Measurements from ENCODE around the gene KRT4. TPM values are rescaled to one million over a fixed set of nuclear protein-coding genes. Genes with fewer than 3 reads are reported as not detected.

Gene KRT4
- total RNA-seq, 2 experiments from 2014 or later, result not detected

DNA sequence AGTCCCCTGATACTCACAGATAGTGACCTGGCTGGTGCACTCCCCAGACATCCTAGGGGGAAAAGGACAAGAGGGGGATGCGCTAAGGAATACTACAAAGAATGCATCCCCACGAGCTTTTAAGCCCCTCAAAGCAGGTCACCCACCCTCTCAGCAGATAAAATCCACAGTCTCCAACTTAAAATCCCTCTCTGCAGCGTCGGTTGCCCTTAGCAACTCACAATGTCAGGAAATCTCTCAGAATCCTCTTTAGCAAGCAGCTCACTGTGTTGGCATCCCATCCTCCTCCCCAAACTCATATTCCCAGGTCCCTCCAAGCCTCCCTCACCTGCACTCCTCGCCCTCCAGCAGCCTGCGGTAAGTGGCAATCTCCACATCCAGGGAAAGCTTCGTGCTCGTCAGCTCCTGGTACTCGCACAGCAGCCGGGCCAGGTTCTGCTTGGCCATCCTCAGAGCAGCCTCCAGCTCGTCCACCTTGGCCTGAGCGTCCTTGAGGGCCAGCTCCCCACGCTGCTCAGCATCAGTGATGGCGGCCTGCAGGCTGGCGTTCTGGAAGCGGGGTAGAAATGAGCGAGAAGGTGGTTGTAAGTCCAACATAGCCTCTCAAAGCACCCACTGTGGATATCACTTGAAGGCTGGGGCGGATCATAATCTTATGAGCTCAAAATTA, 25.7 kb upstream of the KRT4 start:
- Histone ChIP-seq H2AFZ (ENCODE audit: low read length) (no peak overlapping the region), H3K4me3 (ENCODE audit: low read depth, low read length, poor library complexity, severe bottlenecking) (no peak overlapping the region), H3K4me2 (ENCODE audit: low read length) (no peak overlapping the region), H3K9me2 (ENCODE audit: insufficient read depth, low read length) (no peaks in the 10 kb centered on the region), H3K4me1 (ENCODE audit: insufficient read depth, low read length, poor library complexity, severe bottlenecking) (no peaks in the 10 kb centered on the region), H3K79me2 (ENCODE audit: insufficient read depth, low read depth, low read length) (no peaks in the 10 kb centered on the region), H3K27ac (ENCODE audit: low read depth, low read length, poor library complexity, severe bottlenecking) (no peak overlapping the region), H3K9me3 (ENCODE audit: low read length) (no peaks in the 10 kb centered on the region), H4K20me1 (ENCODE audit: insufficient read depth, low read length) (no peaks in the 10 kb centered on the region), H3K36me3 (ENCODE audit: insufficient read depth, low read length) (no peaks in the 10 kb centered on the region)
- CTCF ChIA-PET (ENCODE audit: unreplicated experiment), result no interaction called here
- TF ChIP-seq EZH2phosphoT487 (IDR thresholded peaks at IDR 0.05; ENCODE audit: borderline replicate concordance, low read depth, low read length), result no peak
- TF ChIP-seq, protein P1, sequence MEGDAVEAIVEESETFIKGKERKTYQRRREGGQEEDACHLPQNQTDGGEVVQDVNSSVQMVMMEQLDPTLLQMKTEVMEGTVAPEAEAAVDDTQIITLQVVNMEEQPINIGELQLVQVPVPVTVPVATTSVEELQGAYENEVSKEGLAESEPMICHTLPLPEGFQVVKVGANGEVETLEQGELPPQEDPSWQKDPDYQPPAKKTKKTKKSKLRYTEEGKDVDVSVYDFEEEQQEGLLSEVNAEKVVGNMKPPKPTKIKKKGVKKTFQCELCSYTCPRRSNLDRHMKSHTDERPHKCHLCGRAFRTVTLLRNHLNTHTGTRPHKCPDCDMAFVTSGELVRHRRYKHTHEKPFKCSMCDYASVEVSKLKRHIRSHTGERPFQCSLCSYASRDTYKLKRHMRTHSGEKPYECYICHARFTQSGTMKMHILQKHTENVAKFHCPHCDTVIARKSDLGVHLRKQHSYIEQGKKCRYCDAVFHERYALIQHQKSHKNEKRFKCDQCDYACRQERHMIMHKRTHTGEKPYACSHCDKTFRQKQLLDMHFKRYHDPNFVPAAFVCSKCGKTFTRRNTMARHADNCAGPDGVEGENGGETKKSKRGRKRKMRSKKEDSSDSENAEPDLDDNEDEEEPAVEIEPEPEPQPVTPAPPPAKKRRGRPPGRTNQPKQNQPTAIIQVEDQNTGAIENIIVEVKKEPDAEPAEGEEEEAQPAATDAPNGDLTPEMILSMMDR (conservative IDR thresholded peaks at IDR 0.05; ENCODE audit: low read length), result no peak
- POLR2A ChIA-PET, result interaction anchor here (0.6 to 1.0 kb wide), 2 partner anchors 37 to 362 kb away, joined by 3 to 4 read pairs; no protein-coding TSS in a partner anchor
- intact Hi-C loops (cut with micrococcal nuclease; ENCODE audit: unreplicated experiment), result no loop called here
- DNase-seq (ENCODE audit: low spot score), result no peak
- no TSS peak for BruUV-seq (replicated peaks)

DNA sequence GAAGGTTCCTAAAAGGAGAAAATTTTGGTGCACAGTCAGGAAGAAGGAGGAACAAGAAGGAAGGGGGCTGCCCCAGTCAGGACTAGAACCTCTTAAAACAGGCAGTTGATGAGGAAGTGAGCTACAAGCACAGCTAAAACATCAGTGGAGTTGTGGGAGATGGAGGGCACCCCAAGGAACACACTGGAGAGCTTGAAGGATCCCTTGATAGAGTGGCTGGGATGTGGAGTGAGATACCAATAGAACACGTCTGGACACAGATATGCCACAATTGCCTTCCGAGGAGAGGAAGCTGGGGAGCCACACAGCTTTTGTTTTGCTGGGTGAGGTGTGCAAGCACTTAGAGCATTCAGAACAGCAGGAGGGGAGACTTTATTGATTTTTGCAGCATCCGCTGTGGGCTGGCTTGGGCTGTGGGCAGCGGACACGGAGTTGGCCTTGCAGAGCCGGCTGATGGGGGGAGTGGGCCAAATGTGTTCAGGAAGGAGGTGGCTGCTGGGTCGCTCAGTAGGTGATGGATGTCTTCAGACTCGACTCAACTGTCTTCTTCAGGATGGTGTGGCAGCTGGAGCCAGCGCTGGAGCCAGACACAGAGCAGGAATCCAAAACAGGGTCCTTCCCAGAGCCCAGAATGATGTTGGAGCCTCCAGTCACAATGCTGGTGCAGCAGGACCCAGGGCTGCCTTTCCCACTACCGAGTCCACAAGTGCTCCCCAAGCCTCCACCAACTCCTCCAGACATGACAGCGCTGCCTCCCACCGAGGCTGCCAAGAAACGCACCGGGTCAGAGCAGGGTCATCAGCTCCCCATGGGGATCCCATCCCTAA, 24.9 kb upstream of the KRT4 start:
- Histone ChIP-seq H3K36me3 (ENCODE audit: insufficient read depth, low read length) (no peaks in the 10 kb centered on the region), H3K4me3 (ENCODE audit: low read depth, low read length, poor library complexity, severe bottlenecking) (no peak overlapping the region), H3K9me2 (ENCODE audit: insufficient read depth, low read length) (no peaks in the 10 kb centered on the region), H3K9me3 (ENCODE audit: low read length) (no peaks in the 10 kb centered on the region), H3K79me2 (ENCODE audit: insufficient read depth, low read depth, low read length) (no peaks in the 10 kb centered on the region), H3K4me2 (ENCODE audit: low read length) (no peak overlapping the region), H4K20me1 (ENCODE audit: insufficient read depth, low read length) (no peaks in the 10 kb centered on the region), H3K4me1 (ENCODE audit: insufficient read depth, low read length, poor library complexity, severe bottlenecking) (no peaks in the 10 kb centered on the region), H2AFZ (ENCODE audit: low read length) (no peak overlapping the region), H3K27ac (ENCODE audit: low read depth, low read length, poor library complexity, severe bottlenecking) (no peak overlapping the region)
- CTCF ChIA-PET (ENCODE audit: unreplicated experiment), result no interaction called here
- no peak for DNase-seq (ENCODE audit: low spot score)
- POLR2A ChIA-PET, result interaction anchor here (0.7 kb wide), 1 partner anchor 43 kb away, joined by 3 read pairs; no protein-coding TSS in a partner anchor
- BruUV-seq (replicated peaks), result no TSS peak
- no peak for TF ChIP-seq EZH2phosphoT487 (IDR thresholded peaks at IDR 0.05; ENCODE audit: borderline replicate concordance, low read depth, low read length)
- TF ChIP-seq, protein P1 (conservative IDR thresholded peaks at IDR 0.05; ENCODE audit: low read length), result no peak
- intact Hi-C loops (cut with micrococcal nuclease; ENCODE audit: unreplicated experiment), result no loop called here
